ENCODE results near the gene VIM.

- TF ChIP-seq TAF1 (IDR thresholded peaks at IDR 0.05; ENCODE audit: borderline replicate concordance, insufficient read depth, low read length) = no peak
- TF ChIP-seq SIN3A (IDR thresholded peaks at IDR 0.05; ENCODE audit: borderline replicate concordance, insufficient read depth, low read length) = no peak
- TF ChIP-seq POLR2AphosphoS5 (IDR thresholded peaks at IDR 0.05; ENCODE audit: low read depth, low read length) = no peak; the same call in 1 of the 2 replicates
- no peak for TF ChIP-seq FOXP2 (optimal IDR thresholded peaks at IDR 0.05; ENCODE audit: borderline replicate concordance, extremely low read depth, extremely low read length, insufficient read depth)
Measured at GRCh38 chr10:17237915-17238444, 9.9 kb downstream of the VIM start.

All from PFSK-1 (cell line).